ENCODE data around the gene JPH2.

Gene JPH2

GRCh38 chr20:44097521-44098255 is 89.3 kb downstream of the JPH2 start:
- H3K36me3 Mint-ChIP-seq (ENCODE audit: low read depth) = no peaks in the 10 kb centered on the region
- peaks cover 24% of the 10 kb centered on the region for H3K27me3 Mint-ChIP-seq (ENCODE audit: low read depth, poor library complexity)

GRCh38 chr20:44095831-44096230 is 91.2 kb downstream of the JPH2 start:
- no peak for DNase-seq
- Mint-ChIP-seq H3K9me3 (no peaks in the 10 kb centered on the region), H3K27ac (no peak overlapping the region), H3K4me3 (no peak overlapping the region), H3K27me3 (ENCODE audit: low read depth, poor library complexity) (peaks cover 16% of the 10 kb centered on the region), H3K4me1 (peaks cover 39% of the 10 kb centered on the region), H3K36me3 (ENCODE audit: low read depth) (no peaks in the 10 kb centered on the region)
- TF ChIP-seq CTCF (IDR thresholded peaks at IDR 0.05) = no peak

More at GRCh38 chr20:44097521-44098255, 89.3 kb downstream of the JPH2 start:
- no peak overlapping the region for H3K4me3 Mint-ChIP-seq
- peak overlapping the region; percentile 75 for H3K27ac Mint-ChIP-seq
- peaks cover 38% of the 10 kb centered on the region for H3K4me1 Mint-ChIP-seq
- TF ChIP-seq CTCF (IDR thresholded peaks at IDR 0.05) = no peak
- H3K9me3 Mint-ChIP-seq = peaks cover 7% of the 10 kb centered on the region
- DNase-seq = no peak

DNA sequence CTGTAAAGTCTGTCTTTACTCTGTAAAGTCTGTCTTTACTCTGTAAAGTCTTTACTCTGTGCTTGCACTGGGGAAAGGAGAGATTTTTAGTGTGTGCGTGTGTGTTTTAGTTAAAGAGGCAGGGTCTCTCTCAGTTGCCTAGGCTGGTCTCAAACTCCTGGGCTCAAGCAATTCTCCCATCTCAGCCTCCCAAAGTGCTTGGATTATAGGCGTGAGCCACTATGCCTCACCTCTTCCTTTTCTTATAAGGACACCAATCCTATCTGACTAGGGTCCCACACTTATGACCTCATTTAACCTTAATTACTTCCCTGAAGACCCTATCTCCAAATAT is 93.8 kb downstream of the JPH2 start:
- H3K4me1 Mint-ChIP-seq = peaks cover 24% of the 10 kb centered on the region
- peaks cover 7% of the 10 kb centered on the region for H3K27me3 Mint-ChIP-seq (ENCODE audit: low read depth, poor library complexity)
- H3K4me3 Mint-ChIP-seq = no peak overlapping the region
- TF ChIP-seq CTCF (IDR thresholded peaks at IDR 0.05) = no peak
- DNase-seq = no peak
- no peaks in the 10 kb centered on the region for H3K36me3 Mint-ChIP-seq (ENCODE audit: low read depth)
- H3K27ac Mint-ChIP-seq = no peak overlapping the region
- H3K9me3 Mint-ChIP-seq = no peaks in the 10 kb centered on the region

DNA sequence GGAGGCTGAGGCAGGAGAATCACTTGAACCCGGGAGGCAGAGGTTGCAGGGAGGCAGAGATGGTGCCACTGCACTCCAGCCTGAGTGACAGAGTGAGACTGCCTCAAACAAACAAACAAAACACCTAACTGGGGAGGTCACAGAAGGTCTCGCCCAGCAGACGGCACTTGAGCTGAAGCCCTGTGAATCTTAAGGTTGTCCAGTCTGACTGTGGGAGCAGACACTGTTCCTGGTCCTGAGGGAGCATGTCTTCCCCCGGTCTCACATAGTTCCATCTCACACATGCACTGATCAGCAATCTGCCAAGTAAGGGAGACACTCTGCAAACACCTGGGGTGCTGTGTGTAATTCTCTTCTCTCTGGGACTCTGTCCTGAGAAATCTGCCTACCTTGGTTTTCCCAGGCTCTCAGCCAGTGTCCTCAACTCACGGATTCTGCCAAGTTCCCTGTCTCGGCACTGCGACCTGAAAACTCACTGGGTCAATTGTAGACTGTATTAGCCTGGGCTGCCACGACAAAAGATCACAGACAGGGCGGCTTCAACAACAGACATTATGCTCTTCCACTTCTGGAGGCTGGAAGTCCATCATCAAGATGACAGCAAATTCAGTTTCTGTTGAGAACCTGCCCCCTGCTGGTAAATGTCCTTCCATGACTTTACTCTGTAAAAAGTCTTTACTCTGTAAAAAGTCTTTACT is 94.3 kb downstream of the JPH2 start:
- Mint-ChIP-seq H3K27ac (no peak overlapping the region), H3K9me3 (no peaks in the 10 kb centered on the region), H3K4me3 (no peak overlapping the region), H3K27me3 (ENCODE audit: low read depth, poor library complexity) (peaks cover 7% of the 10 kb centered on the region), H3K36me3 (ENCODE audit: low read depth) (no peaks in the 10 kb centered on the region), H3K4me1 (peaks cover 19% of the 10 kb centered on the region)
- TF ChIP-seq CTCF (IDR thresholded peaks at IDR 0.05) = peak; percentile 47
- DNase-seq = no peak

DNA sequence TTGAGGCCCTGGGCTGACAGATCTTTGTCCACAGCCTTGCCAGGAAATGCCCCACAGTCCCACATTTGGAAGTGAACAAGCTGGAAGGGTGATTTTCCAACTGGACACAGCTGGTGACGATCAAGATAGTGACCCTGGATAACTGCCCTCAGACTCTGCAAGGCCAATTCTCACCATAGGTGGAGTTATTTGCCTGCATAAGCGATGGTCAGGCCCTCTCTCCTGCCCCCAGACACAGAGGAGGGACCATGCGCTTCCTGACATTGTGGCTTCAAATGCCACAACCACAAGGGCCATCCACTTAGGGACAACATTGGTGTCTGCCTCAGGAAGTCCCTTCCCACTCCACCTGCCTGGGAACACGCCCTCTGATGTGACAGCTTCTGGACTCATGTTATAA is 96.0 kb downstream of the JPH2 start:
- no peak for DNase-seq
- Mint-ChIP-seq H3K9me3 (no peaks in the 10 kb centered on the region), H3K4me3 (no peak overlapping the region), H3K4me1 (peaks cover 7% of the 10 kb centered on the region), H3K36me3 (ENCODE audit: low read depth) (no peaks in the 10 kb centered on the region), H3K27ac (no peak overlapping the region), H3K27me3 (ENCODE audit: low read depth, poor library complexity) (peaks cover 7% of the 10 kb centered on the region)
- no peak for TF ChIP-seq CTCF (IDR thresholded peaks at IDR 0.05)

All from nephron progenitor cell (in vitro differentiated cells).